Gastrocnemius medialis (tissue), 4 donors: ENCODE measurements around the gene KRT79.

ENCODE experiments used
- POLR2A ChIP-seq, 2 donors: fragments of 450-650 bp; IDR thresholded peaks; one replicate each; pipeline ENCODE4 v1.6.1; 2017; ENCODE audit warnings: antibody characterized with exemption in 2 of 2, mild to moderate bottlenecking in 2 of 2, moderate library complexity in 2 of 2
- TF ChIP-seq, protein P1 (sequence below), 5 experiments: fragments of 450-650 bp in 3 of 5; fragments of 200-600 bp in 2 of 5; sonication (generic) in 2 of 5; IDR thresholded peaks in 4 of 5; conservative IDR thresholded peaks in 1 of 5; 1 replicate in 4 of 5; 2 replicates in 1 of 5; pipeline ENCODE4 v1.5.1; 2016 to 2019; ENCODE audit warnings: antibody characterized with exemption in 5 of 5, mild to moderate bottlenecking in 3 of 5, moderate library complexity in 3 of 5

DNA sequence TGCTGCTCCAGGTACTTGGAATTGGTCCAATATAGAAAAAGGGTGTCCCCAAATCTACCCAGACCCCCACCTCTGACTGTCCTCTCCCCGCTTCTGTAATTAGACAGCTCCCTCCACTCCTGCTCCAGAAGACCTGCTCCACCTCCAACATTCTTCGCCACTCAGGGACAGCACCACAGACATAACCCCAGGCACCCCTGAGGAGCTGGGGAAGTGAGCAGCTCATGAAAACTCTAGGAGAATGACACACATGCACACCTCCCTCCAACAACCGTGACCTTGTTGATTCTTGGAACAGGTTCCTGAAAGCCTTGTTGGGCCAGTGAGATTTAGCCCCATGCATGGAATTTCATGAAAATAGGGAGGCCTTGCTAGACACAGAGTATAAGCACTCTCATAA lies 28.4 kb downstream of the KRT79 start:
- TF ChIP-seq, protein P1, sequence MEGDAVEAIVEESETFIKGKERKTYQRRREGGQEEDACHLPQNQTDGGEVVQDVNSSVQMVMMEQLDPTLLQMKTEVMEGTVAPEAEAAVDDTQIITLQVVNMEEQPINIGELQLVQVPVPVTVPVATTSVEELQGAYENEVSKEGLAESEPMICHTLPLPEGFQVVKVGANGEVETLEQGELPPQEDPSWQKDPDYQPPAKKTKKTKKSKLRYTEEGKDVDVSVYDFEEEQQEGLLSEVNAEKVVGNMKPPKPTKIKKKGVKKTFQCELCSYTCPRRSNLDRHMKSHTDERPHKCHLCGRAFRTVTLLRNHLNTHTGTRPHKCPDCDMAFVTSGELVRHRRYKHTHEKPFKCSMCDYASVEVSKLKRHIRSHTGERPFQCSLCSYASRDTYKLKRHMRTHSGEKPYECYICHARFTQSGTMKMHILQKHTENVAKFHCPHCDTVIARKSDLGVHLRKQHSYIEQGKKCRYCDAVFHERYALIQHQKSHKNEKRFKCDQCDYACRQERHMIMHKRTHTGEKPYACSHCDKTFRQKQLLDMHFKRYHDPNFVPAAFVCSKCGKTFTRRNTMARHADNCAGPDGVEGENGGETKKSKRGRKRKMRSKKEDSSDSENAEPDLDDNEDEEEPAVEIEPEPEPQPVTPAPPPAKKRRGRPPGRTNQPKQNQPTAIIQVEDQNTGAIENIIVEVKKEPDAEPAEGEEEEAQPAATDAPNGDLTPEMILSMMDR (IDR thresholded peaks at IDR 0.05 in 4 of 5, conservative IDR thresholded peaks at IDR 0.05 in 1 of 5): no peak
- TF ChIP-seq POLR2A (IDR thresholded peaks at IDR 0.05): no peak
